CD14-positive monocyte (primary cell): ENCODE measurements around the gene STIL. TPM values are rescaled to one million over a fixed set of nuclear protein-coding genes. Genes with fewer than 3 reads are reported as not detected.

ENCODE experiments used
- DNase-seq, 3 donors: peaks; one replicate each; pipeline ENCODE4 v3.0.0-alpha.2; 2011 to 2022
- H2AFZ ChIP-seq: 2 replicates; pipeline ENCODE4 v1.6.0; 2012; ENCODE audit warnings: mild to moderate bottlenecking, low read depth, low read length, inconsistent platforms; ENCODE audit not compliant: insufficient read depth, poor library complexity, severe bottlenecking
- H3K27ac ChIP-seq, 2 donors: 1 replicate in 1 of 2; 2 replicates in 1 of 2; pipeline ENCODE4 v1.5.1; 2012 to 2013; ENCODE audit warnings: low read length in 2 of 2, control low read depth in 1 of 2, inconsistent platforms in 1 of 2, low read depth in 1 of 2, mild to moderate bottlenecking in 1 of 2
- H3K27me3 ChIP-seq, 2 donors: one replicate each; pipeline versions ENCODE4 v1.6.0 to v1.6.1; 2011 to 2013; ENCODE audit warnings: low read length in 2 of 2; ENCODE audit not compliant: control insufficient read depth in 2 of 2, insufficient read depth in 2 of 2
- H3K36me3 ChIP-seq, 2 donors: replicated peaks in 1 of 2; 1 replicate in 1 of 2; 2 replicates in 1 of 2; pipeline versions ENCODE4 v1.5.1 to v1.6.1; 2012 to 2013; ENCODE audit warnings: low read length in 2 of 2, control low read depth in 1 of 2, inconsistent platforms in 1 of 2, mild to moderate bottlenecking in 1 of 2; ENCODE audit not compliant: insufficient read depth in 2 of 2, control insufficient read depth in 1 of 2
- H3K4me1 ChIP-seq, 2 donors: 1 replicate in 1 of 2; 2 replicates in 1 of 2; pipeline versions ENCODE4 v1.5.1 to v1.6.1; 2012 to 2013; ENCODE audit warnings: low read length in 2 of 2, control low read depth in 1 of 2, inconsistent platforms in 1 of 2, mild to moderate bottlenecking in 1 of 2, moderate library complexity in 1 of 2; ENCODE audit not compliant: insufficient read depth in 2 of 2, control insufficient read depth in 1 of 2
- H3K4me2 ChIP-seq: replicated peaks from 2 replicates; pipeline ENCODE3; 2012; ENCODE audit warnings: low read length, moderate library complexity, mild to moderate bottlenecking; ENCODE audit not compliant: poor library complexity, severe bottlenecking; ENCODE audit errors: extremely low read depth
- H3K4me3 ChIP-seq, 3 experiments: fragments of 200-600 bp in 1 of 3; sonication (generic) in 1 of 3; replicated peaks in 1 of 3; 1 replicate in 2 of 3; 2 replicates in 1 of 3; pipeline ENCODE4 v1.5.1; 2011 to 2013; ENCODE audit warnings: low read length in 3 of 3, mild to moderate bottlenecking in 3 of 3, control low read depth in 2 of 3, low read depth in 2 of 3, inconsistent platforms in 1 of 3, moderate library complexity in 1 of 3
- H3K79me2 ChIP-seq: 2 replicates; pipeline ENCODE4 v1.6.0; 2012; ENCODE audit warnings: mild to moderate bottlenecking, control low read depth, inconsistent platforms, low read length, moderate library complexity; ENCODE audit not compliant: insufficient read depth
- H3K9ac ChIP-seq: 2 replicates; pipeline ENCODE4 v1.6.0; 2017; ENCODE audit warnings: low read length, mild to moderate bottlenecking; ENCODE audit not compliant: insufficient read depth, poor library complexity, severe bottlenecking
- H3K9me3 ChIP-seq, 2 donors: replicated peaks in 1 of 2; 1 replicate in 1 of 2; 2 replicates in 1 of 2; pipeline versions ENCODE4 v1.5.1 to v1.6.1; 2012 to 2013; ENCODE audit warnings: low read length in 2 of 2, control low read depth in 1 of 2; ENCODE audit not compliant: control insufficient read depth in 1 of 2, insufficient read depth in 1 of 2
- H4K20me1 ChIP-seq: 2 replicates; pipeline ENCODE4 v1.6.0; 2012; ENCODE audit warnings: mild to moderate bottlenecking, low read length, control low read depth, moderate library complexity; ENCODE audit not compliant: insufficient read depth
- H3K27ac Mint-ChIP-seq, 7 donors: one replicate each; pipeline ENCODE4 v1.8.0; 2020; ENCODE audit warnings: mild to moderate bottlenecking in 7 of 7, mixed read lengths in 7 of 7, moderate library complexity in 6 of 7, inconsistent platforms in 2 of 7
- H3K27me3 Mint-ChIP-seq, 3 donors: one replicate each; pipeline ENCODE4 v1.8.0; 2021 to 2022; ENCODE audit warnings: low read depth in 3 of 3, mild to moderate bottlenecking in 3 of 3, mixed read lengths in 3 of 3, moderate library complexity in 3 of 3, inconsistent platforms in 1 of 3
- H3K36me3 Mint-ChIP-seq, 2 donors: one replicate each; pipeline ENCODE4 v1.8.0; 2020; ENCODE audit warnings: mixed read lengths in 2 of 2, inconsistent platforms in 1 of 2, mild to moderate bottlenecking in 1 of 2
- H3K4me1 Mint-ChIP-seq: one replicate; pipeline ENCODE4 v1.8.0; 2020; ENCODE audit warnings: mild to moderate bottlenecking, mixed read lengths
- H3K4me3 Mint-ChIP-seq, 2 donors: one replicate each; pipeline ENCODE4 v1.8.0; 2020; ENCODE audit warnings: mild to moderate bottlenecking in 2 of 2, mixed read lengths in 2 of 2, moderate library complexity in 1 of 2
- H3K9me3 Mint-ChIP-seq, 7 donors: one replicate each; pipeline ENCODE4 v1.8.0; 2020 to 2022; ENCODE audit warnings: mixed read lengths in 7 of 7, mild to moderate bottlenecking in 6 of 7, moderate library complexity in 6 of 7, inconsistent platforms in 2 of 7
- WGBS: methylation state at CpG from one replicate; pipeline ENCODE4 v1.1.5; 2013; ENCODE audit warnings: missing lambda C conversion rate; ENCODE audit not compliant: insufficient coverage; 5-methylcytosine and 5-hydroxymethylcytosine counted together
- intact Hi-C, 2 donors: fragments of 100-400 bp; cut with micrococcal nuclease; formaldehyde crosslinking; loops; one replicate each; pipeline versions ENCODE4 v1.15.0 to v1.15.1; 2023
- polyA plus RNA-seq, 3 donors: library from polyadenylated mRNA; depleted of rRNA in 1 of 3; unstranded in 2 of 3; stranded (reverse) in 1 of 3; fragments of 300-500 nt in 2 of 3; fragments of >200 nt in 1 of 3; fragmentation: Illumina TruSeq in 2 of 3; gene quantifications; 1 replicate in 2 of 3; 2 replicates in 1 of 3; pipeline ENCODE4 v1.2.3, GENCODE V29; 2012 to 2021
- TF ChIP-seq, protein P1 (sequence below): fragments of 200-600 bp; IDR thresholded peaks from one replicate; pipeline ENCODE4 v1.8.0; 2022; ENCODE audit warnings: antibody characterized with exemption, mild to moderate bottlenecking

Gene STIL
- polyA plus RNA-seq, 3 donors: 0.16 to 0.31 (median 0.27) TPM

DNA sequence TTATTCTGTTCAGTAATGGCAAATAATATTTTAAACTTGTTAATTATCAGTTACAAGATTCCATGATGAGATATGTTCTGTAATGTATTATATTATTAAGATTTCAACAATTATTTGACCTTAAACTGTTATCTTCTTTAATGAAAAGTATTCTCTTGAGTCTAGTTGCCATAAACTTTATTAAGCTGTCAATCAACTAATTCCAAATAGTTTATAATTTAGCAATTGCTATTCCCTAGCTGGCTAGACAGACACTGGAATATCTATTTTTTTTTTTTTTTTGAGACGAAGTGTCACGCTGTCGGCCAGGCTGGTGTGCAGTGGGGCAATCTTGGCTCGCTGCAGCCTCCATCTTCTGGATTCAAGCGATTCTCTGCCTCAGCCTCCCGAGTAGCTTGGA lies 23.4 kb upstream of the STIL start:
- Histone ChIP-seq H3K79me2 (peaks cover 79% of the 10 kb centered on the region), H3K4me3 (no peak overlapping the region), H3K9me3 (no peaks in the 10 kb centered on the region), H3K4me2 (no peak overlapping the region), H3K27me3 (no peaks in the 10 kb centered on the region), H3K36me3 (peaks cover 3% of the 10 kb centered on the region in 2 donors), H4K20me1 (peaks cover 9% of the 10 kb centered on the region), H3K27ac (no peak overlapping the region), H2AFZ (no peak overlapping the region), H3K9ac (no peak overlapping the region), H3K4me1 (peaks cover 20 to 26% of the 10 kb centered on the region in 2 donors)
- no CpG with 5 or more reads among the region's 6 CpGs for WGBS
- TF ChIP-seq, protein P1, sequence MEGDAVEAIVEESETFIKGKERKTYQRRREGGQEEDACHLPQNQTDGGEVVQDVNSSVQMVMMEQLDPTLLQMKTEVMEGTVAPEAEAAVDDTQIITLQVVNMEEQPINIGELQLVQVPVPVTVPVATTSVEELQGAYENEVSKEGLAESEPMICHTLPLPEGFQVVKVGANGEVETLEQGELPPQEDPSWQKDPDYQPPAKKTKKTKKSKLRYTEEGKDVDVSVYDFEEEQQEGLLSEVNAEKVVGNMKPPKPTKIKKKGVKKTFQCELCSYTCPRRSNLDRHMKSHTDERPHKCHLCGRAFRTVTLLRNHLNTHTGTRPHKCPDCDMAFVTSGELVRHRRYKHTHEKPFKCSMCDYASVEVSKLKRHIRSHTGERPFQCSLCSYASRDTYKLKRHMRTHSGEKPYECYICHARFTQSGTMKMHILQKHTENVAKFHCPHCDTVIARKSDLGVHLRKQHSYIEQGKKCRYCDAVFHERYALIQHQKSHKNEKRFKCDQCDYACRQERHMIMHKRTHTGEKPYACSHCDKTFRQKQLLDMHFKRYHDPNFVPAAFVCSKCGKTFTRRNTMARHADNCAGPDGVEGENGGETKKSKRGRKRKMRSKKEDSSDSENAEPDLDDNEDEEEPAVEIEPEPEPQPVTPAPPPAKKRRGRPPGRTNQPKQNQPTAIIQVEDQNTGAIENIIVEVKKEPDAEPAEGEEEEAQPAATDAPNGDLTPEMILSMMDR: no peak
- H3K4me3 Mint-ChIP-seq: no peak overlapping the region
- H3K4me1 Mint-ChIP-seq: peaks cover 12% of the 10 kb centered on the region
- DNase-seq: no peak
- no peak overlapping the region for H3K27ac Mint-ChIP-seq
- H3K36me3 Mint-ChIP-seq: peaks cover 3 to 8% of the 10 kb centered on the region in 2 donors
- H3K9me3 Mint-ChIP-seq: no peaks in the 10 kb centered on the region
- H3K27me3 Mint-ChIP-seq: no peaks in the 10 kb centered on the region
- intact Hi-C loops: loop anchor here in 1 of 2 donors (5.0 kb wide), 1 partner anchor 100 kb away; the partner anchor contains the start of gene FOXD2

DNA sequence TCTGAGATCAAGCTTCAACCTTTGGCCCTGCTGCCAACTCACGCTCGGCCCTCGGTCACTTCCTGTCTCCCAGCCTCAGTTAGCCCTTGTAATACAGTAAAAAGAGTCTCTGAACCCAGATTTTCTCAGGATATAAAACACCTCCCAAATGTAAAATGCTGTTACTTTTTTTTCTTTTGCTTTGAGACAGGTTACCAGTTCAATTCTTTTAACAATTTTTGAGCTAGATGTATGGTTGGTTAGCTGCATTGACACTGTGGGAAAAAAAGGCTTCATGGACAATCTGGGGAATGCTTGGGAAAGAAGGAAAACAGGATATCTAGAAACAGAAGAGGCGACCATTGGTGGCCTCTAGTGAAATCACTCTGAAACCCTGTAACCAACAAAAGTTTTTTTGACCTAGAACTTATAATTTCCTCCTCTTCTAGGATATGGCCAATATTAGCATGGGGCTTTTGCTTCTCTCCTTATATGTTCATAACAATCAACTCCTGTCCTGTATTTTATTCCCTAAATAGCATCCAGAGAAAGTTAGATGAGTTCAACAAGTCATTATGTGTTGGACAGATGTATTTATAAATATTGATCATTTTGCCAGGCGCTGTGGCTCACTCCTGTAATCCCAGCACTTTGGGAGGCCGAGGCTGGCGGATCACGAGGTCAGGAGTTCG lies 21.0 kb upstream of the STIL start:
- H3K9me3 ChIP-seq: no peaks in the 10 kb centered on the region
- Mint-ChIP-seq H3K4me1 (peaks cover 12% of the 10 kb centered on the region), H3K27me3 (no peaks in the 10 kb centered on the region), H3K4me3 (peak overlapping the region; percentile 95), H3K9me3 (no peaks in the 10 kb centered on the region), H3K27ac (peak overlapping the region in 6 of 7 donors; percentile 96 to 97 (median 96)), H3K36me3 (no peaks in the 10 kb centered on the region)
- peak overlapping the region; percentile 86 to 95 (median 93) for H3K4me3 ChIP-seq
- no peaks in the 10 kb centered on the region for H3K27me3 ChIP-seq
- no peaks in the 10 kb centered on the region for H3K36me3 ChIP-seq
- H3K79me2 ChIP-seq: peaks cover 54% of the 10 kb centered on the region
- peak overlapping the region; percentile 84 for H3K9ac ChIP-seq
- TF ChIP-seq, protein P1: no peak
- peak overlapping the region; percentile 96 for H2AFZ ChIP-seq
- H4K20me1 ChIP-seq: peaks cover 4% of the 10 kb centered on the region
- H3K4me1 ChIP-seq: peaks cover 20 to 28% of the 10 kb centered on the region in 2 donors
- 53% methylated on average over 7 of the region's 9 CpGs for WGBS
- H3K4me2 ChIP-seq: peak overlapping the region; percentile 95
- peak in 2 of 3 donors; percentile 74 to 84 for DNase-seq
- intact Hi-C loops: loop anchor here in 1 of 2 donors (5.0 kb wide), 1 partner anchor 102 kb away; the partner anchor contains the start of gene FOXD2
- H3K27ac ChIP-seq: peak overlapping the region; percentile 93 to 97
